Stimulated activated CD4-positive, alpha-beta T cell treated with anti-CD3 and anti-CD28 coated beads, TNF-alpha, amount 100 ng/mL, for 48 hours (primary cell): ENCODE results near the gene GGPS1.
"Not testable (repeated sequence)": the region's sequence is repeated elsewhere in the genome, so short reads cannot be mapped to it uniquely, and the experiment has no call there.

Source experiments
- DNase-seq, 3 donors: peaks; one replicate each; pipeline ENCODE4 v3.0.0-alpha.2; 2020; ENCODE audit warnings: low read depth in 3 of 3

Gene GGPS1

GRCh38 chr1:235304549-235305451 is 23.6 kb upstream of the GGPS1 start:
- no peak for DNase-seq

DNA sequence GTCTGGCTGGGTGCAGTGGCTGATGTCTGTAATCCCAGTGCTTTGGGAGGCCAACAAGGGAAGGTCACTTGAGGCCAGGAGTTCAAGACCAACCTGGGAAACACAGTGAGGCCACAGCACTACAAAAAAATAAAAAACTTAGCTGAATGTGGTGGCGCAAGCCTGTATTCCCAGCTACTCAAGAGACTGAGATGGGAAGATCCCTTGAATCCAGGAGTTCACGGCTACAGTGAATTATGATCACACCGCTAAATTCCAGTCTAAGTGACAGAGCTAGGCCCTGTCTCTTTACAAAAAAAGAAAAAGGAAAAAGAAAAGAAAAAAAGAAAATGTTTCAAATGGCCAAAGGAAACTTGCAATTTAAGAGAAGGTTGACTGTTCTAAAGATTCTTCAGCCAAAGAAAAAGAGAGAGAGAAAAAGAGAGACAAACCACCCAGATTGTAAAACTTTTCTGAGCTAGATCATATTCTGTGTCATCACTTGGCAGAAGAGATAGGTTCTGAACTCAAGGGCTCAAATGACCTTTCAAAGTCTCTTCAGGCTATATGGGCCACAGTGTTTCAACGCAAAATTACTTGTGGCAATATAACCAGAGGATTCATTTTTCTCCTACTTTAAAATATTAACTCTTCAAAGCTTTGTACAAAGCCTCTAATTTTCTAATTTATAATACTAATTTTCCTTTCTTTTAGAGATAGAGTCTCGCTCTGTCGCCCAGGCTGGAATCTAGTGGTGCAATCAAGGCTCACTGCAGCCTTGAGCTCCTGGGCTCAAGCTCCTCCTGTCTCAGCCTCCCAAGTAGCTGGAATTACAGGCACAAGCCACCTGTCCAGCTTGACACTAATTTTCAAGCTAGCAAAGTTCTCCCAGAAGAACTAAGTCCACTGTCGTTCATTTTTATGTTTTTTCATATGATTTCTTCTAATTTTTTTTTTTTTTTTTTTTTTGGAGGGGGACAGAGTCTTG is 20.9 kb upstream of the GGPS1 start:
- DNase-seq = no peak

- not testable (repeated sequence) for DNase-seq
Measured at GRCh38 chr1:235309206-235309605, 19.2 kb upstream of the GGPS1 start.

DNA sequence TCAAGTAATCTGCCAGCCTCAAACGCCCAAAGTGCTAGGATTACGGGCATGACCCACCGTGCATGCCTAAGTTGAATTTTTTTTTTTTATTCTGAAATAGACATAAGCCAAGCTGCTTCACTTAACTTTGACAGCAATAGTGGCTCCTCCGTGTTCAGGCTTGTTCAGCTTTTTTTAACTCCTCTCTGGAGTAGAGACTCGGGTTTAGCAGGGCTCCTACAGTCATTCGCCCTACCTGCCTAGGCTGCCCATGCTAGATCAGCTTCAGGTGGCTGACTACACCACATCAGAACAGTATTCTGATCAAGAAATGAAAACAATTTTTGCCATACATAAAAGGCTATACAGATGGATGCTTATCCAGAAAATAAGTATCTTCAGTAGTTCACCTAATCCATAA is 15.1 kb upstream of the GGPS1 start:
- no peak for DNase-seq

DNA sequence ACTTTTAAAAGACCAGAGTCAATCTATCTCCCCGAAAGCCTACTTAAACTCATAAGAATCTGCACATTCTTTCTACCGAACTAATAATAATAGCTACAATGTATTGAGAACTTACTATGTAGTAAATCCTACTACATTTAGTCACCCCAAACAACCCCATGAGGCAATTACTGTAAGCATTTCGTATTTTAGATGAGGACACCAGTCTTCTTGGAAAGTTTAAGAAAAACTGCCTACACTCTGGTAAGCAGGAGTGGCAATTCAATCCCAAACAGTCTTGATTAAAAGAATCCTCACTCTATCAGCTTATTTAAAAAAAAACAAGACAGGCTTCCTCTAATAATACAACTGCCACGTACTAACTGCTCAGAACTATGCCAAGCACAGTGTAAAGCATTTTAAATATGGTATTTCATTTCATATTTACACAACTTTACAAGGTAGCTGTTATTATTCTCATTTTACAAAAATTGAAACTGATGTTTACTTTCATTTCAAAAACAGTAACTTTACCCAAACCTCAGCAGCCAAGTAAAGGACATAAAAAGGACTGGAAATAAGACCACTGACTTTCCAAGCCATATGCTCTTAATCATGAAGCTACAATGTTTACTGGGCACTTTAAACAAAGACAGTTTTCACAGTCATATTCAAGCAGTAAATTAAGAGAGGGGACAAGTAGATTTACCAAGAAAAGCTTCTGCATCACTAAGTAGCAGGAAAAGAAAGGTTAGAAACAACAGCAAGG is 14.3 kb upstream of the GGPS1 start:
- no peak for DNase-seq

GRCh38 chr1:235315173-235315572 is 13.2 kb upstream of the GGPS1 start:
- no peak for DNase-seq

DNA sequence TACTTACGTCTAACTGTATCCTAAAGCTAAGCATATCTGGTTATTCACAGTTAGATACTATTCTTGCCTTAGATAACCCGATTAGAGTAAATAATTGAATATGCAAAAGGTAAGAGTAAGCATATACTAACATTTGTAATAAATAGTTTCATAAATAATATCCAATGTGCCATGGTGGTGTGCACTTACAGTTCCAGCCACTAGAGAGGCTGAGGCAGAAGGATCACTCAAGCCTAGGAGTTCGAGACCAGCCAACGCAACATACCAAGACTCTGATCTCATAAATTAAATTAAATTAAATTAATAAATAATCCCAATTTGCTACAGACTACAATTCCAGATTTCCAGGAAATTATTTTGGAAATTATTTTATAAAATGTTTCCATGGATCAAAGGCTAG is 12.6 kb upstream of the GGPS1 start:
- DNase-seq = no peak

DNA sequence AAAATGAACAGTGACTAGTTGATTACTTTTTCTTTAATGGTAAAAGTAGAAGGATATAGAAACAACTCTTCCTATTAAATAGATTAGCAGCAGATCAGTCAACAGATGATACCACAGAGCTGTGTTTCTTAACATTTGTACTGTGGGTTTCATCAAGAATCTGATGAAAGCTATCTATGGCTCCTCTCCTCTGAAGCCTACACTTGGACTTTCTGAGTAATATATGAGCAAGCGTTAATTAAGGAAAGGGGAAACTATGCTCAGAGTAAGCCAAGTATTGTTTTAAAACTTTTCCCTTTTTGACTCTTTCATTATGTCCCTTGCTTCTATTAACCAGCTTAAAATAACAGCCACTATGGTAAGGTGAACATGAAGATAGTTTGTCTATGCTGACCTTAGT is 11.2 kb upstream of the GGPS1 start:
- DNase-seq = no peak

DNA sequence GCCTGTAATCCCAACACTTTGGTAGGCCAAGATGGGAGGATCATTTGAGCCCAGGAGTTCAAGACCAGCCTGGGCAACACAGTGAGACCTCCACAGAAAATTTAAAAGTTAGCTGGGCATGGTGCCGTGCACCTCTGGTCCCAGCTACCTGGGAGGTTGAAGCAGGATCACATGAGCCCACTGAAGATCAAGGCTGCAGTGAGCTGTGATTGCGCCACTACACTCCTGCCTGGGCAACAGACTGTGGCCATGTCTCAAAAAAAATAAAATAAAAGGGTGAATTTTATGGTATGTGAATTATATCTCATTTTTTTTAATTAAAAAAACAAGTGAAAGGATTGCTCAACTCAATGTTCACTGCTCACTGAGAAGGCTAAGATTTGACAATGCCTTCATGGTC is 9.1 kb upstream of the GGPS1 start:
- DNase-seq = no peak

GRCh38 chr1:235320521-235321179 is 7.7 kb upstream of the GGPS1 start:
- no peak for DNase-seq

GRCh38 chr1:235324296-235324695 is 4.1 kb upstream of the GGPS1 start:
- DNase-seq = no peak

DNA sequence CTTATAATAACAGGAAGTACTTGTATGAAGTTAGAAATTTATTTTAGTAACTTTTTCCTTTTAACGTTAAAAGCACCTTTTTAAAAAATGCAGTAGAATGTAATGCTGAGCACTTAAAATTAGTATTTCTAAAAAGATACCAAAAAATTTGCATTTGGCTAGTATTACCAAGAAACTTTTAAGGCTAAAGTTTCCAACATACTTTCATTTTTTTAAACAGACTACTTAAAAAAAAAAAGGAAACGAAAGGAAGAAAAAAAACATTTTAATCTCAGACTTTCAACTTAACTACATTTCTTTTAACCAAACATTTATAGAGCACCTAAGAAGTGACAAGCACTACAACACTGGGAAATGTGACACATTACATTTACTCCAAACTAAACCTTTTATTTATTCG is 3.2 kb upstream of the GGPS1 start:
- DNase-seq = no peak

- no peak for DNase-seq
Measured at GRCh38 chr1:235325854-235326253, 2.5 kb upstream of the GGPS1 start.

DNA sequence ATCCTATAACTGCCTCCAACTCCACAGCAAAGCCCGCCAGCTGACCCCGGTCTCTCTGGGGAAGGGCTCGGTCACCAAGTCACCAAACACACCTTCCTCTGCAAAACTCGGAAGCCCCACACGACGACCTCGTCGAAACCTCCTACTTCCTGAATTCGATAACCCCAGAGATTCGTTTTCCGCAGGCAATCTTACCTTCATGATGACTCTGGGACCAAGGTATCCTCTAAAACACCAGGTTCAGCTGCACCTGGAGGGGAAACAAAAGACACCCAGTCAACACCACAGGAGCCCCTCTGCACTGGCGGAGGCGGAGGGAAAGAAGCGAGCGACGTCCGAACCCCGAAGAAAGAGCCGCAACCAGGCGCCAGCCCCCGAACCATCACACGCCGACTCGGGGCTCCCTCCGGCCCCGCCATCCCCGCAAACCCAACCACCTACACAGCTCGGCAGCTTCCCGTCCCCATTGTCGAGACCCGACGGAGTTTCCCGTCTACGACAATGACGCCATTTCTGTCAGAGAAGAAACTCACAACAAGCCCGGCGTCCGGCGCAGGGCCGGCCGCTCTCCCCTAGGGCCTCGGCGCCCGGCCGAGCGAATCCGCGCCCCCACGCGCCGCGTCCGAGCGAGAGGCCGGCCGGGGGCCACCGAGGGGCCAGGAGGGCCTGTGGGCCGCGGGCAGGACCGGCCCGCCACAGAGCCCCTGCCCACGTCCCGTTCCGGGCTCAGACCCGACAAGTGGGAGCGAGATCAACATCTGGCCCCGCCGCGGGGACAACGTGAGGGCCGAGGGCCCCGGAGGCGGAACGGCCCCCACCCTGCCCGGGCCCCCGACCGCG is 1.4 kb upstream of the GGPS1 start:
- peak; percentile 34 to 56 (median 36) for DNase-seq

- DNase-seq = peak in 2 of 3 donors; percentile 29 to 40
Measured at GRCh38 chr1:235327559-235328270, 655 bp upstream of the GGPS1 start, which contains the start of gene ARID4B. Gene ARID4B (minus strand): TSS chr1:235328179. CDS start chr1:235326919, 1,260 bp downstream.

- peak in 2 of 3 donors; percentile 24 to 37 for DNase-seq
Measured at GRCh38 chr1:235329139-235329902, 951 bp downstream of the GGPS1 start.

DNA sequence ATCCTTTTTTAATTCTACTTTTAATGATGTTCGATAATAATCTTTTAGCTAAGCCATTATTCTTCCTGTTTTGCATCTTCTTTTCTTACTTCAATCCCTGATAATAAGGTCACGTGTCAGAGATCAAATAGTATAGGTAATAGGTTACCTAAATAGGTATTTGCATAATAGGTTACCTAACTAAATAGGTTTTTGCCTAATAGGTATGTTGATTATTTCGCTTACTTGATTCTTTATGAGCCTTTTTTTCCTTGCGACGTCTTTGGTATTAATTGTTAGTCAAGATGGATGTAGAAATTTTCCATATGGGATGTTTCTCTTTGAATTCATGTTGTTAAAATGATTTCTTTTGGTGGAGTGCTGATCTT is 2.5 kb downstream of the GGPS1 start:
- no peak for DNase-seq

- no peak for DNase-seq
Measured at GRCh38 chr1:235331401-235331800, 3.0 kb downstream of the GGPS1 start.

GRCh38 chr1:235336903-235337302 is 8.5 kb downstream of the GGPS1 start:
- no peak for DNase-seq
